ENCODE data around the gene ADRA1B.

GRCh38 chr5:159912033-159912800 lies 4.1 kb upstream of the ADRA1B start:
- TF ChIP-seq CTCF (IDR thresholded peaks at IDR 0.05; ENCODE audit: low read depth, low read length): no peak
- TF ChIP-seq POLR2A (IDR thresholded peaks at IDR 0.05; ENCODE audit: extremely low read depth, insufficient read length): no peak
- no peak for TF ChIP-seq MYC (IDR thresholded peaks at IDR 0.05; ENCODE audit: low read depth, low read length)

Measured in NB4 (cell line).